ENCODE measurements around the gene RIMS3.

Gene RIMS3

GRCh38 chr1:40691538-40692428 is 26.3 kb upstream of the RIMS3 start, which contains the start of gene NFYC:
NFYC (plus strand) TSS chr1:40691704; CDS start chr1:40738844, 47,140 bp downstream.
- DNase-seq = peak; percentile 88 to 98 (median 95)

- no peak for DNase-seq
Observed at GRCh38 chr1:40690771-40691537, 25.5 kb upstream of the RIMS3 start.

GRCh38 chr1:40689737-40690136 is 24.3 kb upstream of the RIMS3 start:
- no peak for DNase-seq

- no peak for DNase-seq
Observed at GRCh38 chr1:40687661-40688060, 22.2 kb upstream of the RIMS3 start.

- DNase-seq = no peak
Observed at GRCh38 chr1:40687059-40687458, 21.6 kb upstream of the RIMS3 start.

GRCh38 chr1:40684669-40685068 is 19.2 kb upstream of the RIMS3 start:
- no peak for DNase-seq

GRCh38 chr1:40679165-40679953 is 13.9 kb upstream of the RIMS3 start:
- DNase-seq = no peak

- no peak for DNase-seq
Observed at GRCh38 chr1:40676501-40676900, 11.0 kb upstream of the RIMS3 start.

- no peak for DNase-seq
Observed at GRCh38 chr1:40673452-40673851, 8.0 kb upstream of the RIMS3 start.

- DNase-seq = peak; percentile 66 to 81 (median 73)
Observed at GRCh38 chr1:40668769-40669525, 3.5 kb upstream of the RIMS3 start.

- no peak for DNase-seq
Observed at GRCh38 chr1:40664791-40665190, 691 bp downstream of the RIMS3 start.

GRCh38 chr1:40664167-40664537 is 1.3 kb downstream of the RIMS3 start:
- DNase-seq = no peak

- no peak for DNase-seq
Observed at GRCh38 chr1:40663324-40664166, 1.9 kb downstream of the RIMS3 start.

GRCh38 chr1:40662864-40663263 is 2.6 kb downstream of the RIMS3 start:
- DNase-seq = peak in 1 of 5 donors; percentile 27

GRCh38 chr1:40662151-40662550 is 3.3 kb downstream of the RIMS3 start:
- DNase-seq = no peak

GRCh38 chr1:40661678-40662077 is 3.8 kb downstream of the RIMS3 start:
- no peak for DNase-seq

- DNase-seq = no peak
Observed at GRCh38 chr1:40659649-40659947, 5.9 kb downstream of the RIMS3 start.

- no peak for DNase-seq
Observed at GRCh38 chr1:40658751-40659648, 6.5 kb downstream of the RIMS3 start.

- no peak for DNase-seq
Observed at GRCh38 chr1:40657046-40657445, 8.4 kb downstream of the RIMS3 start.

- DNase-seq = no peak
Observed at GRCh38 chr1:40653851-40654537, 11.5 kb downstream of the RIMS3 start.
